IPS-15b (cell line): ENCODE results near the gene C7orf25.

Experiments used
- H3K27me3 ChIP-seq: one replicate; pipeline ENCODE4 v1.6.1; 2013; ENCODE audit warnings: low read length; ENCODE audit not compliant: control insufficient read depth, insufficient read depth
- H3K36me3 ChIP-seq: one replicate; pipeline ENCODE4 v1.6.1; 2013; ENCODE audit warnings: low read length; ENCODE audit not compliant: control insufficient read depth, insufficient read depth
- H3K4me1 ChIP-seq: one replicate; pipeline ENCODE4 v1.6.1; 2013; ENCODE audit warnings: mild to moderate bottlenecking, low read length; ENCODE audit not compliant: control insufficient read depth, insufficient read depth
- H3K4me3 ChIP-seq: one replicate; pipeline ENCODE4 v1.5.1; 2013; ENCODE audit warnings: low read depth, low read length
- H3K9ac ChIP-seq: one replicate; pipeline ENCODE4 v1.6.1; 2013; ENCODE audit warnings: low read depth, mild to moderate bottlenecking, low read length
- H3K9me3 ChIP-seq: one replicate; pipeline ENCODE4 v1.6.1; 2013; ENCODE audit warnings: mild to moderate bottlenecking, low read length; ENCODE audit not compliant: control insufficient read depth, insufficient read depth

The C7orf25 gene

GRCh38 chr7:42868480-42868879 is 43.4 kb downstream of the C7orf25 start:
- Histone ChIP-seq H3K9me3 (peaks cover 14% of the 10 kb centered on the region), H3K4me1 (no peaks in the 10 kb centered on the region), H3K36me3 (peaks cover 5% of the 10 kb centered on the region)

More at GRCh38 chr7:42868480-42868879, 43.4 kb downstream of the C7orf25 start:
- no peaks in the 10 kb centered on the region for H3K27me3 ChIP-seq
- no peak overlapping the region for H3K4me3 ChIP-seq
- no peak overlapping the region for H3K9ac ChIP-seq
